ENCODE measurements around the gene PC.

The PC gene

GRCh38 chr11:66881451-66881835, 76.7 kb downstream of the PC start:
- no peak for ATAC-seq
- TF ChIP-seq PATZ1 (CRISPR knock-in tag; IDR thresholded peaks at IDR 0.05; ENCODE audit: borderline replicate concordance) (no peak), ISL1 (CRISPR knock-in tag; IDR thresholded peaks at IDR 0.05) (no peak), TCF4 (CRISPR knock-in tag; IDR thresholded peaks at IDR 0.05; ENCODE audit: borderline replicate concordance) (no peak), CSDC2 (CRISPR knock-in tag; IDR thresholded peaks at IDR 0.05) (no peak), ZC3H10 (CRISPR knock-in tag; IDR thresholded peaks at IDR 0.05) (no peak), ZNF8 (CRISPR knock-in tag; IDR thresholded peaks at IDR 0.05) (no peak), CREB5 (CRISPR knock-in tag; IDR thresholded peaks at IDR 0.05; ENCODE audit: low read depth) (no peak), BACH2 (CRISPR knock-in tag; IDR thresholded peaks at IDR 0.05; ENCODE audit: borderline replicate concordance) (no peak), OSR1 (CRISPR knock-in tag; IDR thresholded peaks at IDR 0.05) (no peak), TSHZ2 (CRISPR knock-in tag; IDR thresholded peaks at IDR 0.05) (no peak), ESRRG (CRISPR knock-in tag; IDR thresholded peaks at IDR 0.05) (no peak), ARNTL (CRISPR knock-in tag; IDR thresholded peaks at IDR 0.05; ENCODE audit: borderline replicate concordance, low read depth) (no peak), GLIS3 (CRISPR knock-in tag; IDR thresholded peaks at IDR 0.05) (no peak), ZFP30 (CRISPR knock-in tag; IDR thresholded peaks at IDR 0.05) (no peak), TOX (CRISPR knock-in tag; IDR thresholded peaks at IDR 0.05; ENCODE audit: borderline replicate concordance) (no peak), PPARA (CRISPR knock-in tag; IDR thresholded peaks at IDR 0.05; ENCODE audit: borderline replicate concordance) (no peak)
- TF ChIP-seq, protein P1, sequence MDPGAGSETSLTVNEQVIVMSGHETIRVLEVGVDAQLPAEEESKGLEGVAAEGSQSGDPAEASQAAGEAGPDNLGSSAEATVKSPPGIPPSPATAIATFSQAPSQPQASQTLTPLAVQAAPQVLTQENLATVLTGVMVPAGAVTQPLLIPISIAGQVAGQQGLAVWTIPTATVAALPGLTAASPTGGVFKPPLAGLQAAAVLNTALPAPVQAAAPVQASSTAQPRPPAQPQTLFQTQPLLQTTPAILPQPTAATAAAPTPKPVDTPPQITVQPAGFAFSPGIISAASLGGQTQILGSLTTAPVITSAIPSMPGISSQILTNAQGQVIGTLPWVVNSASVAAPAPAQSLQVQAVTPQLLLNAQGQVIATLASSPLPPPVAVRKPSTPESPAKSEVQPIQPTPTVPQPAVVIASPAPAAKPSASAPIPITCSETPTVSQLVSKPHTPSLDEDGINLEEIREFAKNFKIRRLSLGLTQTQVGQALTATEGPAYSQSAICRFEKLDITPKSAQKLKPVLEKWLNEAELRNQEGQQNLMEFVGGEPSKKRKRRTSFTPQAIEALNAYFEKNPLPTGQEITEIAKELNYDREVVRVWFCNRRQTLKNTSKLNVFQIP (CRISPR knock-in tag; IDR thresholded peaks at IDR 0.05; ENCODE audit: borderline replicate concordance, low read depth) = no peak

DNA sequence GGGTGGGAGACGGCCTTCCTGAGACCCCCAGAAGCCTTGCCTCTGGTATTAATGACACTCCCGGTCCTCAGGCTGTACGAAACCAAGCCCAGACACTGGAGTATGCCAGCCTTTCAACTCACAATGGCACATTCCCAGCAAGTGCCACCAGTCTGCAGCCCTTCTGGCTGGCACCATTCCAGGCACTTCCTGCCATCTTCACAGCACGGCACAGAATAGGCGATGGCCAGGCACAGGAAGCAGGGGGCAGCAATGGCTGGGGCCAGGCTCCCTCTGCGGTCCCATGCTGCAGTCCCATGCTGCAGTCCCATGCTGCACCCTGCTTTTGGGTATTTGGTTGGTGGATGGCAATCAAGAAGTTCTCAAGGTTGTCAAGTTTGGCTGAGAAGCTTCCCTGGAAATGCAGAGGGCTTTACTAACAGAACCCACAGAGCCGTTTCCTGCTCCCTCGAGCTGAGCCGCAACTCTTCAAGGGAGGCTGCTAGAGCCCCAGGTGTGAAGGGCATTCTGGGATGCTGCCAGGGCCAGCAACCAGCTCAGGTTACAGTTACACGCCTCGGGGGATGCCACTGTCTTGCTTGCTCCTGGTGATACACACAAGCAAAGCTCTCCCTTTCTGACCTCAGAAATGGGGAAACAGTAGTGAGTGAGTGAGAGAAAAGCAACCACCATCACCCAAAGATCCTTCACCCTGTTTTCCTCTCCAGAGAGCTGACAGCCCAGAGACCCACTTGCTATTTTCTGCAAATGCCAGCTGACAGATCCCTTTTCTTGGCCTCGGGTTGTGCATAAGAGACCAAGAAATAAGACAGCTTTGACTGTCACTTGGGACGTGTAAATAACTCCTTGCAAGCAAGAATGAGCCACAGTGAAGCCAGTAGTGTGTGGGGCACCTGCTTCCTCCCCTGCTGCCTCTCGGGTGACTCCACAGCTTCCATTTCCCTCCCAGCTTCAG, 77.4 kb downstream of the PC start:
- ATAC-seq = no peak; the same call in 1 of the 3 replicates
- TF ChIP-seq ZFP3 (CRISPR knock-in tag; IDR thresholded peaks at IDR 0.05) (no peak), TOX (CRISPR knock-in tag; IDR thresholded peaks at IDR 0.05; ENCODE audit: borderline replicate concordance) (no peak), GLIS3 (CRISPR knock-in tag; IDR thresholded peaks at IDR 0.05) (no peak), BACH2 (CRISPR knock-in tag; IDR thresholded peaks at IDR 0.05; ENCODE audit: borderline replicate concordance) (no peak), CSRNP3 (CRISPR knock-in tag; IDR thresholded peaks at IDR 0.05) (no peak), RARB (CRISPR knock-in tag; IDR thresholded peaks at IDR 0.05) (no peak), ZC3H10 (CRISPR knock-in tag; IDR thresholded peaks at IDR 0.05) (no peak), ARNTL (CRISPR knock-in tag; IDR thresholded peaks at IDR 0.05; ENCODE audit: borderline replicate concordance, low read depth) (no peak), PPARA (CRISPR knock-in tag; IDR thresholded peaks at IDR 0.05; ENCODE audit: borderline replicate concordance) (no peak), CSDC2 (CRISPR knock-in tag; IDR thresholded peaks at IDR 0.05) (no peak), ISL1 (CRISPR knock-in tag; IDR thresholded peaks at IDR 0.05) (no peak), ESRRG (CRISPR knock-in tag; IDR thresholded peaks at IDR 0.05) (no peak), SNAI2 (CRISPR knock-in tag; IDR thresholded peaks at IDR 0.05) (no peak), PATZ1 (CRISPR knock-in tag; IDR thresholded peaks at IDR 0.05; ENCODE audit: borderline replicate concordance) (no peak), CREB5 (CRISPR knock-in tag; IDR thresholded peaks at IDR 0.05; ENCODE audit: low read depth) (no peak), ZNF8 (CRISPR knock-in tag; IDR thresholded peaks at IDR 0.05) (no peak), OSR1 (CRISPR knock-in tag; IDR thresholded peaks at IDR 0.05) (no peak), ZFP30 (CRISPR knock-in tag; IDR thresholded peaks at IDR 0.05) (no peak), ZNF565 (CRISPR knock-in tag; conservative IDR thresholded peaks at IDR 0.05; ENCODE audit: low read depth) (no peak)
- TF ChIP-seq, protein P1 (CRISPR knock-in tag; IDR thresholded peaks at IDR 0.05; ENCODE audit: borderline replicate concordance, low read depth) = no peak
